Thoracic aorta (tissue), 2 donors: ENCODE data around the gene NHLRC2. TPM values are rescaled to one million over a fixed set of nuclear protein-coding genes. Genes with fewer than 3 reads are reported as not detected.
"Not testable (repeated sequence)": the region's sequence is repeated elsewhere in the genome, so short reads cannot be mapped to it uniquely, and the experiment has no call there.

Source experiments
- ATAC-seq: fragments of 150-250 bp; one replicate; pipeline ENCODE4 v1.8.0; 2017; ENCODE audit warnings: low read depth; ENCODE audit not compliant: insufficient number of reproducible peaks, low FRiP score
- DNase-seq: peaks from one replicate; pipeline ENCODE4 v3.0.0-alpha.2; 2020; ENCODE audit warnings: low spot score
- H3K27ac ChIP-seq, 2 donors: fragments of 200-600 bp; sonication (generic); 1 replicate in 1 of 2; 2 replicates in 1 of 2; pipeline ENCODE4 v1.5.1; 2016; ENCODE audit warnings: mild to moderate bottlenecking in 2 of 2, moderate library complexity in 2 of 2
- H3K27me3 ChIP-seq: fragments of 200-600 bp; sonication (generic); replicated peaks from 2 replicates; pipeline ENCODE4 v1.6.0; 2016; ENCODE audit warnings: mild to moderate bottlenecking; ENCODE audit not compliant: insufficient read depth
- H3K36me3 ChIP-seq: fragments of 200-600 bp; sonication (generic); one replicate; pipeline ENCODE4 v1.5.1; 2016
- H3K4me1 ChIP-seq, 2 donors: fragments of 200-600 bp; sonication (generic); 1 replicate in 1 of 2; 2 replicates in 1 of 2; pipeline versions ENCODE4 v1.5.1 to v1.6.0; 2016; ENCODE audit warnings: low read depth in 2 of 2, mild to moderate bottlenecking in 1 of 2; ENCODE audit not compliant: control insufficient read depth in 1 of 2
- H3K4me3 ChIP-seq: fragments of 200-600 bp; sonication (generic); 2 replicates; pipeline ENCODE4 v1.5.1; 2016; ENCODE audit warnings: mild to moderate bottlenecking
- H3K9me3 ChIP-seq: fragments of 200-600 bp; sonication (generic); 2 replicates; pipeline ENCODE4 v1.5.1; 2016
- total RNA-seq, 2 donors: library from RNA; depleted of rRNA; stranded (reverse); fragments of >200 nt; gene quantifications; one replicate each; pipeline versions ENCODE4 v1.1.0 to v1.2.3, GENCODE V29; 2016
- TF ChIP-seq, protein P1 (sequence below): fragments of 200-600 bp; sonication (generic); IDR thresholded peaks from one replicate; pipeline ENCODE4 v1.5.1; 2019; ENCODE audit warnings: antibody characterized with exemption

Gene NHLRC2
- total RNA-seq, 2 donors from 2014 or later: 21.9 to 56.5 TPM

DNA sequence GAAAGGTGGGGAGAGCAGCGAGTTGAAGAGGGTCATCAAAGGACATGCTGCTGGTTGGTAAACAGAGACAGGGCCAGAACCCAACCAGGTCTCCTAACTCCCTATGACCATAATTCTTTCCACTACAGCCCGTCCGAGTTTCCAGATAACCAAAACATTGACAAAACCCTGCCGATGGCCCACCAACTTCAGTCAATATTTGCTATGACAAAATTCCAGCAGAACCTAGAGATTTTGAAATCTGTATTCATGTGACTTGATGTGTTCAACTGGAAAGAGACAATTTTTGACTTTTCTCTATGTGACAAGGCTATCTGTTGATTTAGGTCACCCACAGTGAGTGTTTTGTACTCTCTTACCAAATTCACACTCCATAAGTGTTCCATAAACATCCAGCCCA is 86.7 kb downstream of the NHLRC2 start:
- H3K9me3 ChIP-seq: no peaks in the 10 kb centered on the region
- no peak overlapping the region for H3K27ac ChIP-seq
- H3K4me3 ChIP-seq: no peak overlapping the region
- ATAC-seq: no peak
- H3K36me3 ChIP-seq: no peaks in the 10 kb centered on the region
- no peak for DNase-seq
- H3K4me1 ChIP-seq: no peaks in the 10 kb centered on the region
- H3K27me3 ChIP-seq: no peaks in the 10 kb centered on the region
- TF ChIP-seq, protein P1, sequence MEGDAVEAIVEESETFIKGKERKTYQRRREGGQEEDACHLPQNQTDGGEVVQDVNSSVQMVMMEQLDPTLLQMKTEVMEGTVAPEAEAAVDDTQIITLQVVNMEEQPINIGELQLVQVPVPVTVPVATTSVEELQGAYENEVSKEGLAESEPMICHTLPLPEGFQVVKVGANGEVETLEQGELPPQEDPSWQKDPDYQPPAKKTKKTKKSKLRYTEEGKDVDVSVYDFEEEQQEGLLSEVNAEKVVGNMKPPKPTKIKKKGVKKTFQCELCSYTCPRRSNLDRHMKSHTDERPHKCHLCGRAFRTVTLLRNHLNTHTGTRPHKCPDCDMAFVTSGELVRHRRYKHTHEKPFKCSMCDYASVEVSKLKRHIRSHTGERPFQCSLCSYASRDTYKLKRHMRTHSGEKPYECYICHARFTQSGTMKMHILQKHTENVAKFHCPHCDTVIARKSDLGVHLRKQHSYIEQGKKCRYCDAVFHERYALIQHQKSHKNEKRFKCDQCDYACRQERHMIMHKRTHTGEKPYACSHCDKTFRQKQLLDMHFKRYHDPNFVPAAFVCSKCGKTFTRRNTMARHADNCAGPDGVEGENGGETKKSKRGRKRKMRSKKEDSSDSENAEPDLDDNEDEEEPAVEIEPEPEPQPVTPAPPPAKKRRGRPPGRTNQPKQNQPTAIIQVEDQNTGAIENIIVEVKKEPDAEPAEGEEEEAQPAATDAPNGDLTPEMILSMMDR: no peak

DNA sequence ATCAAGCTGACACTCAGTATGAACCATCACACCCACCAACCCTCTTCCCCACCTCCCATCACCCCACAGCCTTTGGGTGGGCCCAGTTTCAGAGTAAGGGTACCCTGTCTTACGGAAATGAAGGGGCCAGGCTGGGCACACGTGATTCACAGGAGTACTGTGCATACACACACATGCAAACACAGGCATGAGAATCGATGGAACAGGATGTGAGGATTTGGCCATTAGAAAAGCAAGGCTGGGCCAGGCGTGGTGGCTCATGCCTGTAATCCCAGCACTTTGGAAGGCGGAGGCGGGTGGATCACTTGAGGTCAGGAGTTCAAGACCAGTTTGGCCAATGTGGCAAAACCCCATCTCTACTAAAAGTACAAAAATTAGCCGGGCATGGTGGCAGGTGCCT is 88.7 kb downstream of the NHLRC2 start:
- H3K4me3 ChIP-seq, H3K9me3 ChIP-seq, H3K36me3 ChIP-seq, H3K4me1 ChIP-seq, ATAC-seq, H3K27ac ChIP-seq, DNase-seq, H3K27me3 ChIP-seq: not testable (repeated sequence)

DNA sequence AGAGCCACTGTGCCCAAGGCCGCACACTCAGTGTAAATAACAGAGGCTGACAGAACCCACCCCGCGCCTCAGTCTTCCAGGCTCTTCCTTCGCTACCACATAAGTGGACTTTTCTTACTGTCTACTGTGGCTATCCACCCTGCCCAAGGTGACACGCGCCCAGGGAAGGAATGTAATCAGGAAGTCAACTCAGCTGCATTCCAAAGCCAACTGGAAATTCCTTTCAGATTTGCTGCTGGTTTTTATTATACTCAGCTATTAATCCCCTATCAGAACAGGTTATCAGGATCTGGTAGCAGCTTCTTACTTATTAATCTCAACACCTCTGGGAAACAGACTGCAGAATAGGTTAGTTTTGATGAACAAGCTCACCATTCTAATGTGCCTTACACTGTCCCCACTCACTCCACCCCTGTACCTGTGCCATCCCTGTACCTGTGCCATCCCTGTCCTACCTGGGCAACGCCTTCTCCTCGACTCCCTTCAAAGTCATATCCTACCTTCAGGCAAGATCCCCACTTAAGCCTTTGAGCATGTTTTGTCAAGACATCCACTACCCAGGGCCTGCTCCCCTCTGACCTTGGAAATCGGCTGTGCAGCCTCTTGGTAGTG is 90.7 kb downstream of the NHLRC2 start:
- Histone ChIP-seq H3K4me1 (no peaks in the 10 kb centered on the region), H3K36me3 (no peaks in the 10 kb centered on the region), H3K4me3 (no peak overlapping the region), H3K27ac (no peak overlapping the region), H3K27me3 (no peaks in the 10 kb centered on the region), H3K9me3 (no peaks in the 10 kb centered on the region)
- ATAC-seq (no peak), DNase-seq (no peak)
- TF ChIP-seq, protein P1: no peak

DNA sequence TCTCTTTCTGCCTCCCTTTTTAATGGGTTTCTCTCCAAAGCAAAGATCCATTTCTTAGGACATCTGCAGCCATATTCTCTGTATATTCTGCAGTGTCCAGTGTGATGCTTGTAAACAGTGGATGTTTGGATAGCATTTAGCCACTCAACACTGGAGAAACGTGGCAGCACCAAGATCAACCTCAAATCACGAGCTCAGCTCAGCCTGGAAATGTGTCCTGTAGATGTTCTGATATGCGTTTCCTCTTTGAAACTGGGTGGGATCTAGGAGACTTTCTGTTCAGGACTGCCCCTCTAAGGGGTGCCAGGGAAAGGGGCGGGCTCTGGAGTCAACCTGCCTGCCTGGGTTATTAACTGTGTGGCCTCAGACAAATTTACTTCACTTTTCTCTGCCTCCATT is 91.2 kb downstream of the NHLRC2 start:
- Histone ChIP-seq H3K36me3 (no peaks in the 10 kb centered on the region), H3K4me1 (no peaks in the 10 kb centered on the region), H3K27me3 (no peaks in the 10 kb centered on the region), H3K9me3 (no peaks in the 10 kb centered on the region), H3K27ac (no peak overlapping the region), H3K4me3 (no peak overlapping the region)
- TF ChIP-seq, protein P1: no peak
- no peak for DNase-seq
- no peak for ATAC-seq

DNA sequence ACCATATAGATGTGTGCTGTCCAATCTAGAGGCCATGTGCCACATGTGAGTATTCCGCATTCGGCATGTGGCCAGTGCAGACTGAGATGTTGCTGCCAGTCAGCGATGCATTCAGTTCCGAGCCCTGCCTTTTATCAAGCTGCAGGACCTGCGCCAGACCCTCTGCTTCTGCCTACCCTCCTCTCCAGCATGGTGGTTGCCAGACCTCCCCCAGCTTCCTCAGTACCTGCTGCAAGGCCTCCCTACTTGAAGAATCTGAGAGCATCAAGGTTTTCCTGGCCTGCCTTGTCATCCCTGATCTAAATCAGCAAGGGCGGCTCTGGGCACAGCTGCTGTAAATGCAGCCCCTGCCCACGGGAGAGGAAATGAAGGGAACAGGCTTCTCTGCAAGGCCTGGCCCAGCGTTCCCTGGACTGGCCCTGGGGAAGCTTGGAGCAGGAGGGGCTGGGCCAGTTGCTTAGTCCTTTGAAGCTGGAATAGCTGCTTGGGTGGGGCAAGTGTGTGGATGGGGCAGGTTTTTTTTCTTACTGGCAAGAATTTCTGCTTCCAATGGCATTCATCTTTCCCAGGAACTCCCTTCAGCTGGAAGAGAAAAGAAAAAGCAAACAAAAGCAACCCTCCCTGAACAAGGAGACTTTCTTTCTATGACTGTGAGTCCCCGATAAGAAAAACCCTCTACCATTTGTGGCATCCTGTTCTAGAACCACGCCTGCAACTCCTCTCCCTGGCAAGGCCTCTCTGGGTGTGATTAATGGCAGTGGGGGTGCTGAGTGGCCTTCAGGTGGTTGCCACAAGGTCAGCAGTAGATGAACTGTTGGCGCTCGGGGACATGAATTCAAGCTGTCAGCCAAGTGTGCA is 93.0 kb downstream of the NHLRC2 start:
- ATAC-seq (no peak), DNase-seq (no peak)

More for the DNA sequence above, 93.0 kb downstream of the NHLRC2 start:
- Histone ChIP-seq H3K4me1 (no peaks in the 10 kb centered on the region), H3K27me3 (no peaks in the 10 kb centered on the region), H3K4me3 (no peak overlapping the region), H3K36me3 (no peaks in the 10 kb centered on the region), H3K9me3 (no peaks in the 10 kb centered on the region), H3K27ac (no peak overlapping the region)
- TF ChIP-seq, protein P1: no peak
